ENCODE measurements around the gene RCAN2.

RCAN2 gene

GRCh38 chr6:46221222-46221793 is 269.9 kb downstream of the RCAN2 start:
- in situ Hi-C loops (cut with MboI; ENCODE audit: low sequenced_read_pairs): no loop called here

GRCh38 chr6:46220352-46221221 is 270.7 kb downstream of the RCAN2 start:
- in situ Hi-C loops (cut with MboI; ENCODE audit: low sequenced_read_pairs): no loop called here

- in situ Hi-C loops (cut with MboI; ENCODE audit: low sequenced_read_pairs): no loop called here
Observed at GRCh38 chr6:46219661-46220060, 271.6 kb downstream of the RCAN2 start.

- in situ Hi-C loops (cut with MboI; ENCODE audit: low sequenced_read_pairs): no loop called here
Observed at GRCh38 chr6:46218457-46218856, 272.8 kb downstream of the RCAN2 start.

GRCh38 chr6:46217671-46218131 is 273.5 kb downstream of the RCAN2 start:
- in situ Hi-C loops (cut with MboI; ENCODE audit: low sequenced_read_pairs): no loop called here

GRCh38 chr6:46216879-46217278 is 274.4 kb downstream of the RCAN2 start:
- in situ Hi-C loops (cut with MboI; ENCODE audit: low sequenced_read_pairs): no loop called here

GRCh38 chr6:46215777-46216176 is 275.5 kb downstream of the RCAN2 start:
- in situ Hi-C loops (cut with MboI; ENCODE audit: low sequenced_read_pairs): no loop called here

GRCh38 chr6:46215213-46215612 is 276.0 kb downstream of the RCAN2 start:
- in situ Hi-C loops (cut with MboI; ENCODE audit: low sequenced_read_pairs): no loop called here

GRCh38 chr6:46211917-46212316 is 279.3 kb downstream of the RCAN2 start:
- in situ Hi-C loops (cut with MboI; ENCODE audit: low sequenced_read_pairs): no loop called here

GRCh38 chr6:46210294-46210693 is 281.0 kb downstream of the RCAN2 start:
- in situ Hi-C loops (cut with MboI; ENCODE audit: low sequenced_read_pairs): no loop called here

GRCh38 chr6:46208303-46208702 is 282.9 kb downstream of the RCAN2 start:
- in situ Hi-C loops (cut with MboI; ENCODE audit: low sequenced_read_pairs): no loop called here

GRCh38 chr6:46207174-46207573 is 284.1 kb downstream of the RCAN2 start:
- in situ Hi-C loops (cut with MboI; ENCODE audit: low sequenced_read_pairs): no loop called here

- in situ Hi-C loops (cut with MboI; ENCODE audit: low sequenced_read_pairs): no loop called here
Observed at GRCh38 chr6:46204880-46205650, 286.2 kb downstream of the RCAN2 start.

GRCh38 chr6:46203391-46204177 is 287.7 kb downstream of the RCAN2 start:
- in situ Hi-C loops (cut with MboI; ENCODE audit: low sequenced_read_pairs): no loop called here

- in situ Hi-C loops (cut with MboI; ENCODE audit: low sequenced_read_pairs): no loop called here
Observed at GRCh38 chr6:46201702-46202101, 289.5 kb downstream of the RCAN2 start.

- in situ Hi-C loops (cut with MboI; ENCODE audit: low sequenced_read_pairs): no loop called here
Observed at GRCh38 chr6:46199387-46199786, 291.9 kb downstream of the RCAN2 start.

GRCh38 chr6:46191961-46192360 is 299.3 kb downstream of the RCAN2 start:
- in situ Hi-C loops (cut with MboI; ENCODE audit: low sequenced_read_pairs): no loop called here

GRCh38 chr6:46190889-46191288 is 300.4 kb downstream of the RCAN2 start:
- in situ Hi-C loops (cut with MboI; ENCODE audit: low sequenced_read_pairs): no loop called here

- in situ Hi-C loops (cut with MboI; ENCODE audit: low sequenced_read_pairs): no loop called here
Observed at GRCh38 chr6:46189726-46190125, 301.5 kb downstream of the RCAN2 start.

- in situ Hi-C loops (cut with MboI; ENCODE audit: low sequenced_read_pairs): no loop called here
Observed at GRCh38 chr6:46186583-46186982, 304.7 kb downstream of the RCAN2 start.

GRCh38 chr6:46184114-46184513 is 307.1 kb downstream of the RCAN2 start:
- in situ Hi-C loops (cut with MboI; ENCODE audit: low sequenced_read_pairs): no loop called here
